SK-N-SH (cell line): ENCODE data around the gene ARID1B. TPM values are rescaled to one million over a fixed set of nuclear protein-coding genes. Genes with fewer than 3 reads are reported as not detected.

ENCODE experiments used
- CTCF ChIA-PET: fragments of 300-600, 350-600 bp; formaldehyde crosslinking; extraction: SDS; loops from one replicate; lab custom pipeline; 2021; lab: Yijun Ruan, JAX
- POLR2A ChIA-PET: fragments of 350-600 bp; sonication (Branson Sonifier 250); formaldehyde crosslinking; extraction: SDS; loops from one replicate; lab custom pipeline; 2020; ENCODE audit warnings: antibody characterized with exemption, inconsistent platforms; lab: Yijun Ruan, JAX
- DNase-seq: peaks from one replicate; pipeline ENCODE4 v3.0.0; 2012
- H2AFZ ChIP-seq: fragments of 200-600 bp; sonication (generic); 2 replicates; pipeline ENCODE4 v1.8.1; 2016; ENCODE audit warnings: antibody characterized with exemption, mild to moderate bottlenecking, low read depth
- H3F3A ChIP-seq: fragments of 200-600 bp; sonication (generic); replicated peaks from 2 replicates; pipeline ENCODE3; 2016; ENCODE audit warnings: antibody characterized with exemption, mild to moderate bottlenecking; ENCODE audit not compliant: insufficient read depth
- H3K27ac ChIP-seq, 2 experiments: fragments of 200-500 bp in 1 of 2; fragments of 200-600 bp in 1 of 2; sonication (Bioruptor generic) in 1 of 2; sonication (generic), shearing (Covaris generic) in 1 of 2; 2 replicates each; pipeline versions ENCODE4 v1.5.1 to v1.6.1; 2014 to 2016; ENCODE audit warnings: low read depth in 2 of 2, inconsistent platforms in 1 of 2, low read length in 1 of 2, mild to moderate bottlenecking in 1 of 2, mixed read lengths in 1 of 2
- H3K27me3 ChIP-seq: fragments of 200-600 bp; sonication (generic), shearing (Covaris generic); 2 replicates; pipeline ENCODE4 v1.6.1; 2016; ENCODE audit warnings: mixed run types; ENCODE audit not compliant: insufficient read depth
- H3K36me3 ChIP-seq, 2 experiments: fragments of 200-500 bp in 1 of 2; fragments of 200-600 bp in 1 of 2; sonication (Bioruptor generic) in 1 of 2; sonication (generic) in 1 of 2; replicated peaks in 1 of 2; 2 replicates each; pipeline versions ENCODE3 to v1.5.1; 2014 to 2016; ENCODE audit warnings: low read length in 1 of 2, mild to moderate bottlenecking in 1 of 2; ENCODE audit not compliant: insufficient read depth in 2 of 2, control insufficient read depth in 1 of 2
- H3K4me1 ChIP-seq, 2 experiments: fragments of 200-500 bp in 1 of 2; fragments of 200-600 bp in 1 of 2; sonication (Bioruptor generic) in 1 of 2; sonication (generic), shearing (Covaris generic) in 1 of 2; 2 replicates each; pipeline versions ENCODE4 v1.5.1 to v1.6.1; 2014 to 2016; ENCODE audit warnings: low read depth in 1 of 2, low read length in 1 of 2, mixed run types in 1 of 2; ENCODE audit not compliant: insufficient read depth in 2 of 2, control insufficient read depth in 1 of 2
- H3K4me2 ChIP-seq: fragments of 200-600 bp; sonication (generic), shearing (Covaris generic); 2 replicates; pipeline ENCODE4 v1.6.1; 2017; ENCODE audit warnings: mixed run types
- H3K4me3 ChIP-seq, 2 experiments: fragments of 200-500 bp in 1 of 2; fragments of 200-600 bp in 1 of 2; sonication (Bioruptor generic) in 1 of 2; sonication (generic), shearing (Covaris generic) in 1 of 2; 2 replicates each; pipeline versions ENCODE4 v1.5.1 to v1.8.1; 2014 to 2016; ENCODE audit warnings: low read depth in 2 of 2, inconsistent platforms in 1 of 2, low read length in 1 of 2, mild to moderate bottlenecking in 1 of 2, mixed read lengths in 1 of 2, moderate library complexity in 1 of 2
- H3K79me2 ChIP-seq: fragments of 200-600 bp; sonication (generic); 2 replicates; pipeline ENCODE4 v1.8.1; 2017; ENCODE audit warnings: mild to moderate bottlenecking; ENCODE audit not compliant: insufficient read depth
- H3K9ac ChIP-seq: fragments of 200-600 bp; sonication (generic); 2 replicates; pipeline ENCODE4 v1.6.1; 2017; ENCODE audit warnings: mixed run types
- H3K9me2 ChIP-seq: fragments of 200-600 bp; sonication (generic); 2 replicates; pipeline ENCODE4 v1.6.1; 2017; ENCODE audit warnings: mixed run types
- H3K9me3 ChIP-seq: fragments of 200-600 bp; sonication (generic); 2 replicates; pipeline ENCODE4 v1.6.1; 2017; ENCODE audit warnings: mixed run types, mild to moderate bottlenecking, moderate library complexity
- H4K20me1 ChIP-seq: fragments of 200-600 bp; sonication (generic); 2 replicates; pipeline ENCODE4 v1.6.1; 2017; ENCODE audit warnings: mild to moderate bottlenecking, mixed run types; ENCODE audit not compliant: insufficient read depth
- EP300 ChIP-seq, 2 experiments: IDR thresholded peaks; 2 replicates each; pipeline versions ENCODE4 v1.4.0 to v1.6.1; 2012; ENCODE audit warnings: borderline replicate concordance in 1 of 2, low read depth in 1 of 2, low read length in 1 of 2
- EZH2phosphoT487 ChIP-seq: fragments of 200-600 bp; sonication (generic); IDR thresholded peaks from 2 replicates; pipeline ENCODE4 v1.6.1; 2017; ENCODE audit warnings: low read depth, mixed run types, mild to moderate bottlenecking, antibody characterized with exemption, moderate library complexity, borderline replicate concordance
- FOXJ3 ChIP-seq: sonication (generic); formaldehyde crosslinking; IDR thresholded peaks from 2 replicates; pipeline ENCODE4 v1.5.1; 2020; ENCODE audit warnings: mild to moderate bottlenecking, missing genetic modification reagents
- FOXM1 ChIP-seq: IDR thresholded peaks from 2 replicates; pipeline ENCODE4 v1.4.0; 2012; ENCODE audit warnings: low read depth, mild to moderate bottlenecking
- JUND ChIP-seq: IDR thresholded peaks from 2 replicates; pipeline ENCODE4 v1.4.0; 2012
- MEF2A ChIP-seq: IDR thresholded peaks from 2 replicates; pipeline ENCODE4 v1.4.0; 2012; ENCODE audit warnings: low read depth, borderline replicate concordance
- MXI1 ChIP-seq: IDR thresholded peaks from 2 replicates; pipeline ENCODE4 v1.6.1; 2012; ENCODE audit warnings: mild to moderate bottlenecking, low read depth, low read length, improper control_type of control experiment
- NRF1 ChIP-seq: IDR thresholded peaks from 2 replicates; pipeline ENCODE4 v1.6.1; 2012; ENCODE audit warnings: low read depth, mild to moderate bottlenecking, low read length
- RAD21 ChIP-seq: IDR thresholded peaks from 2 replicates; pipeline ENCODE4 v1.6.1; 2012; ENCODE audit warnings: mild to moderate bottlenecking, low read length
- RCOR1 ChIP-seq: fragments of 150-350 bp; IDR thresholded peaks from 2 replicates; pipeline ENCODE4 v1.6.1; 2017; ENCODE audit warnings: antibody characterized with exemption, low read length
- SIN3A ChIP-seq: IDR thresholded peaks from 2 replicates; pipeline ENCODE4 v1.6.1; 2012; ENCODE audit warnings: low read depth, mild to moderate bottlenecking, low read length, moderate library complexity, borderline replicate concordance
- TAF1 ChIP-seq: IDR thresholded peaks from 2 replicates; pipeline ENCODE4 v1.6.1; 2012; ENCODE audit warnings: low read depth, mild to moderate bottlenecking, low read length, moderate library complexity, borderline replicate concordance
- TCF12 ChIP-seq: IDR thresholded peaks from 2 replicates; pipeline ENCODE4 v1.4.0; 2012
- TEAD4 ChIP-seq: IDR thresholded peaks from 2 replicates; pipeline ENCODE4 v1.4.0; 2012; ENCODE audit warnings: mild to moderate bottlenecking, borderline replicate concordance; ENCODE audit not compliant: insufficient read depth
- WGBS: methylation state at CpG from one replicate; pipeline ENCODE4 v1.1.6; 2017; ENCODE audit warnings: low lambda C conversion rate; 5-methylcytosine and 5-hydroxymethylcytosine counted together
- polyA plus RNA-seq, 3 experiments: library from polyadenylated mRNA; depleted of rRNA; stranded (reverse); fragments of >200 nt; gene quantifications; 2 replicates each; pipeline ENCODE4 v1.2.3, GENCODE V29; 2012
- TF ChIP-seq, protein P1 (sequence below): IDR thresholded peaks from 2 replicates; pipeline ENCODE4 v1.4.0; 2012; ENCODE audit warnings: low read depth, borderline replicate concordance
- TF ChIP-seq, protein P2 (sequence below): IDR thresholded peaks from 2 replicates; pipeline ENCODE4 v1.4.0; 2012; ENCODE audit warnings: low read depth
- TF ChIP-seq, protein P3 (sequence below): IDR thresholded peaks from 2 replicates; pipeline ENCODE4; 2012

Gene ARID1B
- polyA plus RNA-seq, 1 of the 3 experiments (the other 2 are of a cell fraction): 13.6 TPM

DNA sequence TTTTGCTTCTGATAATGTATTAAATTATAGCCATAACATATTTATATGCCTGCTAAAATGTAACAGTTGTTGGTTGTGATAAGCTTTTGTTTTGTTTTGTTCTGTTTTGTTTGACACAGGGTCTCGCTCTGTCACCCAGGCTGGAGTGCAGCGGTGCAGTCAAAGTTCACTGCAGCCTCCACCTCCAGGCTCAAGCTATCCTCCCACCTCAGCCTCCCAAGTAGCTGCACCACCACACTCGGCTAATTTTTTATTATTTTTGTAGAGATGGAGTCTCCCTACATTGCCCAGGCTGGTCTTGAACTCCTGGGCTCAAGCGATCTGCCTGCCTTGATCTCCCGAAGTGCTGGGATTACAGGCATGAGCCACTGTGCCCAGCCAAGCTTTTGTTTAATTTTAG is 157.8 kb downstream of the ARID1B start:
- peaks cover 8% of the 10 kb centered on the region for H3F3A ChIP-seq
- ChIA-PET POLR2A (no interaction called here), CTCF (interaction anchor here (0.6 to 1.2 kb wide), 2 partner anchors 9 to 76 kb away, joined by 3 read pairs; no protein-coding TSS in a partner anchor)
- H4K20me1 ChIP-seq: peaks cover 54% of the 10 kb centered on the region
- H3K9ac ChIP-seq: no peak overlapping the region
- H3K4me3 ChIP-seq: no peak overlapping the region
- TF ChIP-seq, protein P1, sequence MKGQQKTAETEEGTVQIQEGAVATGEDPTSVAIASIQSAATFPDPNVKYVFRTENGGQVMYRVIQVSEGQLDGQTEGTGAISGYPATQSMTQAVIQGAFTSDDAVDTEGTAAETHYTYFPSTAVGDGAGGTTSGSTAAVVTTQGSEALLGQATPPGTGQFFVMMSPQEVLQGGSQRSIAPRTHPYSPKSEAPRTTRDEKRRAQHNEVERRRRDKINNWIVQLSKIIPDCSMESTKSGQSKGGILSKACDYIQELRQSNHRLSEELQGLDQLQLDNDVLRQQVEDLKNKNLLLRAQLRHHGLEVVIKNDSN: no peak
- TF ChIP-seq, protein P2, sequence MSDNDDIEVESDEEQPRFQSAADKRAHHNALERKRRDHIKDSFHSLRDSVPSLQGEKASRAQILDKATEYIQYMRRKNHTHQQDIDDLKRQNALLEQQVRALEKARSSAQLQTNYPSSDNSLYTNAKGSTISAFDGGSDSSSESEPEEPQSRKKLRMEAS: no peak
- TF ChIP-seq EZH2phosphoT487: no peak
- no peak for TF ChIP-seq TCF12
- no peak for TF ChIP-seq SIN3A
- TF ChIP-seq RCOR1: no peak
- no peak for TF ChIP-seq RAD21
- TF ChIP-seq, protein P3, sequence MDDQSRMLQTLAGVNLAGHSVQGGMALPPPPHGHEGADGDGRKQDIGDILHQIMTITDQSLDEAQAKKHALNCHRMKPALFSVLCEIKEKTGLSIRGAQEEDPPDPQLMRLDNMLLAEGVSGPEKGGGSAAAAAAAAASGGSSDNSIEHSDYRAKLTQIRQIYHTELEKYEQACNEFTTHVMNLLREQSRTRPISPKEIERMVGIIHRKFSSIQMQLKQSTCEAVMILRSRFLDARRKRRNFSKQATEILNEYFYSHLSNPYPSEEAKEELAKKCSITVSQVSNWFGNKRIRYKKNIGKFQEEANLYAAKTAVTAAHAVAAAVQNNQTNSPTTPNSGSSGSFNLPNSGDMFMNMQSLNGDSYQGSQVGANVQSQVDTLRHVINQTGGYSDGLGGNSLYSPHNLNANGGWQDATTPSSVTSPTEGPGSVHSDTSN: no peak
- no peak for TF ChIP-seq NRF1
- TF ChIP-seq FOXJ3 (CRISPR knock-in tag): no peak
- TF ChIP-seq MEF2A: no peak
- TF ChIP-seq EP300 (IDR thresholded peaks at IDR 0.05; ENCODE audit: borderline replicate concordance in 1 of 2, low read depth in 1 of 2, low read length in 1 of 2): no peak
- no peak for TF ChIP-seq TEAD4
- TF ChIP-seq MXI1: no peak
- peaks cover 8% of the 10 kb centered on the region in 2 experiments; a peak in 3 of 4 replicates for H3K4me1 ChIP-seq
- no peak overlapping the region for H3K27ac ChIP-seq
- peaks cover 93% of the 10 kb centered on the region for H3K79me2 ChIP-seq
- H2AFZ ChIP-seq: no peak overlapping the region
- H3K4me2 ChIP-seq: no peak overlapping the region
- peaks cover 0 to 19% of the 10 kb centered on the region in 2 experiments for H3K36me3 ChIP-seq
- no peaks in the 10 kb centered on the region for H3K27me3 ChIP-seq
- no peaks in the 10 kb centered on the region for H3K9me3 ChIP-seq
- WGBS: 97% methylated on average over 5 of the region's 5 CpGs
- H3K9me2 ChIP-seq: no peaks in the 10 kb centered on the region
- no peak for DNase-seq

DNA sequence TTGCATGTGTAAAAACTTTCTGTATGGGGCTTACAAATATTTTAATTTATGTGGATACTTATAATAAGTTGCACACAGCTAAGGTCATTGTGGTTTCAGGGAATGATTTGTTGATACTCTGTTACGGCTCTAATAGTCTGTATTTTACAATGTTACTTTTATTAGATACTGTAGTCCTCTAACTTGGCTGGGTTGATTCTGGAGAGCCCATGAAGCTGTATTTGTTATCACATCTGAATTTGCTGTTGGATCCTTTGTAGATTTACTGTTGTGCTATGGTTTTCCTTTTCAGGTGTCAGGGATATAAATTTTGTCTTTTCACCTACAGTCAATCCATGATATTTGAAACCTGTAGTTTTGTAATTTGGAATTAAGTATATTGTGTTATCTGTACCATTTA is 161.0 kb downstream of the ARID1B start:
- H3K36me3 ChIP-seq: peaks cover 0 to 19% of the 10 kb centered on the region in 2 experiments
- H3K4me3 ChIP-seq: no peak overlapping the region
- H3K79me2 ChIP-seq: peaks cover 96% of the 10 kb centered on the region
- H3F3A ChIP-seq: peaks cover 8% of the 10 kb centered on the region
- no peaks in the 10 kb centered on the region for H3K9me2 ChIP-seq
- TF ChIP-seq SIN3A (no peak), FOXM1 (no peak), TAF1 (no peak), JUND (no peak)
- TF ChIP-seq, protein P3: no peak
- TF ChIP-seq, protein P2: no peak
- TF ChIP-seq, all 33 proteins: peak for 0
- WGBS: 100% methylated on average over 1 of the region's 1 CpG
- H2AFZ ChIP-seq: no peak overlapping the region
- H3K9ac ChIP-seq: no peak overlapping the region
- H3K27me3 ChIP-seq: no peaks in the 10 kb centered on the region
- H4K20me1 ChIP-seq: peaks cover 68% of the 10 kb centered on the region
- POLR2A ChIA-PET: no interaction called here
- no peaks in the 10 kb centered on the region for H3K9me3 ChIP-seq
- CTCF ChIA-PET: interaction anchor here (1.3 to 1.4 kb wide), 2 partner anchors 9 to 10 kb away, joined by 3 read pairs; no protein-coding TSS in a partner anchor
- DNase-seq: no peak
- no peak overlapping the region for H3K27ac ChIP-seq
- peaks cover 2 to 15% of the 10 kb centered on the region in 2 experiments; a peak in 3 of 4 replicates for H3K4me1 ChIP-seq
- no peak overlapping the region for H3K4me2 ChIP-seq
